ENCODE results near the gene CHSY1.

GRCh38 chr15:101140697-101141065, 111.2 kb downstream of the CHSY1 start:
- TF ChIP-seq CTCF (IDR thresholded peaks at IDR 0.05) (no peak), POLR2A (IDR thresholded peaks at IDR 0.05) (no peak)

All from heart left ventricle (tissue), 13 donors.